HepG2 (cell line): ENCODE results near the gene OR2H1. TPM values are rescaled to one million over a fixed set of nuclear protein-coding genes. Genes with fewer than 3 reads are reported as not detected.

Experiments
- ATAC-seq: fragments of 200-7000 bp; cut with Tn5 transposase; 3 replicates; pipeline ENCODE4 v1.9.1; 2020; ENCODE audit warnings: mild to moderate bottlenecking, moderate library complexity
- BruUV-seq: library from RNA; stranded (reverse); fragments of 400-500 nt; replicated peaks from 2 replicates; lab custom pipeline; 2021; lab: Mats Ljungman, UMichigan
- CTCF ChIA-PET: fragments of 300-600 bp; formaldehyde crosslinking; extraction: SDS; loops from one replicate; lab custom pipeline; 2021; ENCODE audit warnings: low total read pairs, inconsistent platforms, low intra/inter-chr PET ratio; lab: Yijun Ruan, JAX
- POLR2A ChIA-PET: fragments of 350-600 bp; sonication (Branson Sonifier 250); formaldehyde crosslinking; loops from one replicate; lab custom pipeline; 2020; ENCODE audit warnings: antibody characterized with exemption, inconsistent platforms; lab: Yijun Ruan, JAX
- DNase-seq: peaks from one replicate; pipeline ENCODE4 v3.0.0-alpha.2; 2015; ENCODE audit warnings: low spot score
- FAIRE-seq: peaks from 3 replicates; lab custom pipeline; 2011; peaks lifted over from hg19 to GRCh38; lab: Jason Lieb, UNC
- H2AFZ ChIP-seq: one replicate; pipeline ENCODE4 v1.6.1; 2011; ENCODE audit warnings: low read length, inconsistent platforms
- H3K27ac ChIP-seq: fragments of 300-600 bp; 3 replicates; pipeline ENCODE4 v1.8.0; 2011; ENCODE audit warnings: mixed run types, mild to moderate bottlenecking, mixed read lengths, low read length, inconsistent platforms; ENCODE audit not compliant: insufficient read depth; ENCODE audit errors: extremely low read length
- H3K27me3 ChIP-seq, 2 experiments: fragments of 200-600 bp in 1 of 2; 2 replicates in 1 of 2; 3 replicates in 1 of 2; pipeline versions ENCODE4 v1.6.0 to v1.8.0; 2011; ENCODE audit warnings: low read length in 2 of 2, mild to moderate bottlenecking in 2 of 2, moderate library complexity in 2 of 2, inconsistent platforms in 1 of 2; ENCODE audit not compliant: insufficient read depth in 2 of 2, control insufficient read depth in 1 of 2
- H3K36me3 ChIP-seq, 2 experiments: fragments of 200-600 bp in 1 of 2; replicated peaks in 1 of 2; 2 replicates in 1 of 2; 3 replicates in 1 of 2; pipeline versions ENCODE4 v1.5.1 to v1.8.0; 2011; ENCODE audit warnings: low read length in 2 of 2, inconsistent platforms in 1 of 2; ENCODE audit not compliant: insufficient read depth in 2 of 2, control insufficient read depth in 1 of 2
- H3K4me1 ChIP-seq: 2 replicates; pipeline ENCODE4 v1.5.1; 2012; ENCODE audit warnings: low read length, inconsistent platforms; ENCODE audit not compliant: insufficient read depth
- H3K4me2 ChIP-seq: 2 replicates; pipeline ENCODE4 v1.6.0; 2011; ENCODE audit warnings: low read depth, low read length, inconsistent platforms
- H3K4me3 ChIP-seq, 3 experiments: fragments of 200-600 bp in 1 of 3; sonication (generic), shearing (Covaris generic) in 1 of 3; replicated peaks in 1 of 3; 2 replicates each; pipeline ENCODE4 v1.5.1; 2011 to 2016; ENCODE audit warnings: low read length in 3 of 3, inconsistent platforms in 2 of 3, low read depth in 2 of 3, mild to moderate bottlenecking in 2 of 3, control low read depth in 1 of 3, mixed read lengths in 1 of 3; ENCODE audit not compliant: insufficient read depth in 1 of 3
- H3K79me2 ChIP-seq: one replicate; pipeline ENCODE4 v1.6.1; 2011; ENCODE audit warnings: low read length, inconsistent platforms; ENCODE audit not compliant: insufficient read depth
- H3K9ac ChIP-seq: 2 replicates; pipeline ENCODE4 v1.6.0; 2011; ENCODE audit warnings: mild to moderate bottlenecking, low read depth, low read length, inconsistent platforms; ENCODE audit not compliant: insufficient read depth
- H3K9me3 ChIP-seq: 2 replicates; pipeline ENCODE4 v1.5.1; 2012; ENCODE audit warnings: mild to moderate bottlenecking, low read length
- H4K20me1 ChIP-seq: 2 replicates; pipeline ENCODE4 v1.6.0; 2011; ENCODE audit warnings: inconsistent platforms, mild to moderate bottlenecking, low read length, moderate library complexity; ENCODE audit not compliant: insufficient read depth
- FUBP1 ChIP-seq: sonication (generic); formaldehyde crosslinking; IDR thresholded peaks from 2 replicates; pipeline ENCODE4 v1.5.1; 2020; ENCODE audit warnings: missing genetic modification reagents, mild to moderate bottlenecking, borderline replicate concordance
- HOXA9 ChIP-seq: sonication (generic); formaldehyde crosslinking; IDR thresholded peaks from 2 replicates; pipeline ENCODE4 v1.8.1; 2022; ENCODE audit warnings: missing genetic modification reagents, mild to moderate bottlenecking, moderate library complexity, borderline replicate concordance
- MBD4 ChIP-seq: IDR thresholded peaks from 2 replicates; pipeline ENCODE4 v1.6.1; 2012; ENCODE audit warnings: low read length, inconsistent platforms, borderline replicate concordance
- SCMH1 ChIP-seq: sonication (generic); formaldehyde crosslinking; IDR thresholded peaks from 2 replicates; pipeline ENCODE4 v1.9.0; 2021; ENCODE audit warnings: missing genetic modification reagents, mild to moderate bottlenecking, borderline replicate concordance
- XBP1 ChIP-seq: sonication (generic); formaldehyde crosslinking; IDR thresholded peaks from 2 replicates; pipeline ENCODE4 v1.5.0; 2020; ENCODE audit warnings: missing genetic modification reagents
- XRCC5 ChIP-seq: fragments of 200-400 bp; formaldehyde crosslinking; optimal IDR thresholded peaks from 2 replicates; pipeline ENCODE3; 2017; ENCODE audit warnings: mild to moderate bottlenecking, low read length
- ZNF205 ChIP-seq: IDR thresholded peaks from 2 replicates; pipeline ENCODE4 v1.6.1; 2018; ENCODE audit warnings: missing biosample characterization, missing genetic modification reagents
- ZNF569 ChIP-seq: sonication (generic); formaldehyde crosslinking; IDR thresholded peaks from 2 replicates; pipeline ENCODE4 v1.5.0; 2020; ENCODE audit warnings: mild to moderate bottlenecking, missing genetic modification reagents, moderate library complexity, borderline replicate concordance
- ZSCAN31 ChIP-seq: sonication (generic); formaldehyde crosslinking; IDR thresholded peaks from 2 replicates; pipeline ENCODE4 v1.5.0; 2020; ENCODE audit warnings: low read depth, mild to moderate bottlenecking, missing genetic modification reagents
- WGBS: methylation state at CpG from one replicate; pipeline ENCODE4 v1.1.6; 2017; ENCODE audit warnings: low lambda C conversion rate; 5-methylcytosine and 5-hydroxymethylcytosine counted together
- in situ Hi-C: cut with HindIII; loops from 2 replicates; pipeline ENCODE4 v1.10.0; 2017; ENCODE audit warnings: low pct_unique_long_range_greater_than_20kb; ENCODE audit not compliant: extremely low pct_ligation_motif_present
- intact Hi-C: fragments of 100-400 bp; cut with micrococcal nuclease; formaldehyde crosslinking; loops from one replicate; pipeline ENCODE4 v1.10.0; 2022; ENCODE audit not compliant: unreplicated experiment
- polyA plus RNA-seq, 8 experiments: library from polyadenylated mRNA; depleted of rRNA in 3 of 8; stranded (reverse) in 7 of 8; unstranded in 1 of 8; fragments of >200 nt; fragmentation: Illumina TruSeq in 4 of 8; extraction: Trizol in 4 of 8; gene quantifications; 2 replicates each; pipeline versions ENCODE4 v1.2.1 to v1.2.3, GENCODE V29; 2011 to 2016; ENCODE audit warnings: low read depth in 4 of 8, missing spikeins in 1 of 8, mixed read lengths in 1 of 8; ENCODE audit not compliant: insufficient read depth in 1 of 8
- total RNA-seq, 5 experiments: library from RNA; depleted of rRNA; stranded (reverse); fragments of >200 nt; fragmentation: Illumina TruSeq; extraction: Trizol; gene quantifications; 2 replicates each; pipeline ENCODE4 v1.2.3, GENCODE V29; 2016; ENCODE audit warnings: low read depth in 1 of 5

The OR2H1 gene
- total and polyA plus RNA-seq, 2 of the 13 experiments (the other 11 are each of a cell fraction or from before 2014, with no cell fraction given): 0.15 TPM; not detected in 1

GRCh38 chr6:29504961-29505360 lies 48.0 kb downstream of the OR2H1 start:
- ChIA-PET CTCF (no interaction called here), POLR2A (no interaction called here)
- Histone ChIP-seq H3K27ac (no peak overlapping the region), H3K9me3 (no peaks in the 10 kb centered on the region), H3K79me2 (no peaks in the 10 kb centered on the region), H3K27me3 (peaks cover 0 to 13% of the 10 kb centered on the region in 2 experiments; a peak in 2 of 5 replicates), H3K4me2 (no peak overlapping the region), H3K4me1 (0 out of 2 replicates have a peak, but pooled peaks cover 4% of the 10 kb centered on the region), H3K36me3 (no peaks in the 10 kb centered on the region), H3K9ac (no peak overlapping the region), H3K4me3 (no peak overlapping the region), H2AFZ (no peak overlapping the region), H4K20me1 (no peaks in the 10 kb centered on the region)
- in situ Hi-C loops: no loop called here
- intact Hi-C loops: no loop called here
- WGBS: 43% methylated on average over 2 of the region's 2 CpGs
- DNase-seq (no peak), ATAC-seq (no peak; the same call in 2 of the 3 replicates), FAIRE-seq (no peak)
- BruUV-seq: no TSS peak
- no peak for TF ChIP-seq MBD4
- TF ChIP-seq HOXA9 (CRISPR knock-in tag): no peak
- no peak for TF ChIP-seq SCMH1
- no peak for TF ChIP-seq ZSCAN31 (CRISPR knock-in tag)
- TF ChIP-seq ZNF205: no peak

- WGBS: no CpG with 5 or more reads among the region's 3 CpGs
- Histone ChIP-seq H3K27me3 (peaks cover 0 to 14% of the 10 kb centered on the region in 2 experiments; a peak in 2 of 5 replicates), H3K4me2 (no peak overlapping the region), H3K27ac (no peak overlapping the region), H3K9me3 (no peaks in the 10 kb centered on the region), H3K36me3 (no peaks in the 10 kb centered on the region), H3K4me3 (no peak overlapping the region), H3K4me1 (0 out of 2 replicates have a peak, but pooled peaks cover 4% of the 10 kb centered on the region), H3K9ac (no peak overlapping the region), H2AFZ (no peak overlapping the region), H4K20me1 (no peaks in the 10 kb centered on the region), H3K79me2 (no peaks in the 10 kb centered on the region)
- DNase-seq (no peak), FAIRE-seq (no peak), ATAC-seq (no peak)
- ChIA-PET POLR2A (no interaction called here), CTCF (no interaction called here)
- intact Hi-C loops: no loop called here
- BruUV-seq: no TSS peak
- in situ Hi-C loops: no loop called here
- TF ChIP-seq FUBP1: no peak
- no peak for TF ChIP-seq XBP1 (CRISPR knock-in tag)
- no peak for TF ChIP-seq ZNF569
- no peak for TF ChIP-seq XRCC5
Measured at GRCh38 chr6:29505808-29506207, 48.9 kb downstream of the OR2H1 start.
